Fibroblast of pulmonary artery (primary cell): ENCODE measurements around the gene SESN2.

Experiments used
- DNase-seq: peaks from one replicate; pipeline ENCODE4 v3.0.0-alpha.2; 2010; ENCODE audit warnings: low read depth
- H3K4me3 ChIP-seq: replicated peaks from 2 replicates; pipeline ENCODE4 v1.5.1; 2011; ENCODE audit warnings: low read depth, mild to moderate bottlenecking, control low read depth, low read length, moderate library complexity
- TF ChIP-seq, protein P1 (sequence below): IDR thresholded peaks from 2 replicates; pipeline ENCODE4 v1.5.1; 2011; ENCODE audit warnings: mild to moderate bottlenecking, control low read depth, low read length, inconsistent platforms; ENCODE audit errors: missing control alignments

Gene SESN2

DNA sequence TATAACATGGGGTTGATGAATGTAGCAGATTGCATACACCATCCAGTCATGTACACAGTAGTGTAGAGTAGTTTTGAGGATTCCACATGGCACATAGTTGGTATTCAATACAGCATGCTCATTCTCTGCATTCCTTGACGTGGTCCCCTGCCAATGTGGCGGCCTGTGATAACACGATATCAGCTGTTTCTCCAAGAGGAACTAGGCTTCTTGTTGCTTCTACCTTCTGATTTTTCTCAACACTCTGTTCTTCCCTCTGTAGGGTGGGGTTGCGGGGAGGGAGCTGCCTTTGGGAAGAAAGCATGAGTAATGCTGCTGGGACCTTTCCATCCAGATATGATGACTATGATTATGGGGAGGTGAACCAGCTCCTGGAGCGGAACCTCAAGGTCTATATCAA, 19.4 kb downstream of the SESN2 start:
- DNase-seq: no peak
- TF ChIP-seq, protein P1, sequence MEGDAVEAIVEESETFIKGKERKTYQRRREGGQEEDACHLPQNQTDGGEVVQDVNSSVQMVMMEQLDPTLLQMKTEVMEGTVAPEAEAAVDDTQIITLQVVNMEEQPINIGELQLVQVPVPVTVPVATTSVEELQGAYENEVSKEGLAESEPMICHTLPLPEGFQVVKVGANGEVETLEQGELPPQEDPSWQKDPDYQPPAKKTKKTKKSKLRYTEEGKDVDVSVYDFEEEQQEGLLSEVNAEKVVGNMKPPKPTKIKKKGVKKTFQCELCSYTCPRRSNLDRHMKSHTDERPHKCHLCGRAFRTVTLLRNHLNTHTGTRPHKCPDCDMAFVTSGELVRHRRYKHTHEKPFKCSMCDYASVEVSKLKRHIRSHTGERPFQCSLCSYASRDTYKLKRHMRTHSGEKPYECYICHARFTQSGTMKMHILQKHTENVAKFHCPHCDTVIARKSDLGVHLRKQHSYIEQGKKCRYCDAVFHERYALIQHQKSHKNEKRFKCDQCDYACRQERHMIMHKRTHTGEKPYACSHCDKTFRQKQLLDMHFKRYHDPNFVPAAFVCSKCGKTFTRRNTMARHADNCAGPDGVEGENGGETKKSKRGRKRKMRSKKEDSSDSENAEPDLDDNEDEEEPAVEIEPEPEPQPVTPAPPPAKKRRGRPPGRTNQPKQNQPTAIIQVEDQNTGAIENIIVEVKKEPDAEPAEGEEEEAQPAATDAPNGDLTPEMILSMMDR: no peak
- H3K4me3 ChIP-seq: no peak overlapping the region

GRCh38 chr1:28279721-28280120, 20.4 kb downstream of the SESN2 start:
- TF ChIP-seq, protein P1: no peak
- H3K4me3 ChIP-seq: no peak overlapping the region
- DNase-seq: no peak

DNA sequence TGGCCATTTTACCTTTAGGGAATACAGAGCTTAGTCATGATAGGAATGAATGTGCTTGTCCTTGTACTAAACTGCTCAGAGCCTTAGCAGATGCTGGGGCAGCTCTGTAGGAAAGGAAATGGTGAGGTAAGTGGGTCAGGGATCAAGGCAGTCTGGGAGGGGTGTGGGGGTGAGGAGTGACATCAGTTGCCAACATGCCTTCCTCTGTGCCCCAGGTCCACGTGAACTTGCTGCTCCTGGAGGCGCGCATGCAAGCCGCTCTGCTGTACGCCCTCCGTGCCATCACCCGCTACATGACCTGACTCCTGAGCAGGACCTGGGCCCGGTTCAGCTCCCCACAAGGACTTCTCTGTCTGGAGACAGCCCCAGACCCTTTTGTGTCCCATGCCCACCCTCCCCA, 21.2 kb downstream of the SESN2 start:
- TF ChIP-seq, protein P1: no peak
- DNase-seq: no peak

GRCh38 chr1:28280977-28281381, 21.7 kb downstream of the SESN2 start:
- TF ChIP-seq, protein P1: no peak
- DNase-seq: no peak
- no peak overlapping the region for H3K4me3 ChIP-seq

More for the DNA sequence above, 21.2 kb downstream of the SESN2 start:
- H3K4me3 ChIP-seq: no peak overlapping the region

DNA sequence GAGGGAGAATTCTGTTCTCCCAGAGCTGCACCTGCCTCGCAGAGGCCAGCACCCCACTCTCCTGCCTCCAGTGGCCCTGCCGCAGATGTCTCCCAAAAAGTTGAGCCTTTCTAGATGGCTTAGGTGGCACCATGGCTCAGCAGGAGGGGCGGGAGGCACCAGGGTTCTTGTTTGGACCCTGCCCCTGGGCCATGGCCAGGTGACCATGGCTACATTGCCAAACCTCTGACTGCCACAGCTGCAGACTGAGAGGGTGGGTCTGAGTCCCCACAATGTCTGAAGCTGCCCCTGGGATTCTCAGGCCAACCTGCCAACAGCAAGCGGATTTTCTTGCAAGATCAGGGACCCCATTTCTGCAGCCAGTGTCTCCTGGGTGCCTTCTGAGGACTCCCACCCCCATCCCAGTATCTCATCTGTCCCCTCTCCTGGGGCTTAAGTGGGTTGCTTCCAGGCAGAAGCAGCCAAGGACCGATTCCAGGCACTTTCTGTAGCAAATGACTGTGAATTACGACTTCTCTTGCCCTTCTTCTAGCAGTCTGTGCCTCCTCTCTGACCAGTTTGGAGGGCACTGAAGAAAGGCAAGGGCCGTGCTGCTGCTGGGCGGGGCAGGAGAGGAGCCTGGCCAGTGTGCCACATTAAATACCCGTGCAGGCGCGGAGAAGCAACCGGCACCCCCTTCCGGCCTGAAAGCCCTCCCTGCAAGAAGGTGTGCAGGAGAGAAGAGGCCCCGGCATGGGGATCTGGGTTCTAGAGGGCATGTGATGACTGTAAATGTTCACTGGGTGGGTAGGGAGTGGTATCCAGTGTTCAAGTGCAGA, 22.5 kb downstream of the SESN2 start:
- TF ChIP-seq, protein P1: no peak
- DNase-seq: no peak
- H3K4me3 ChIP-seq: no peak overlapping the region

- no peak overlapping the region for H3K4me3 ChIP-seq
- no peak for DNase-seq
- TF ChIP-seq, protein P1: no peak
Measured at GRCh38 chr1:28282426-28283407, 23.4 kb downstream of the SESN2 start.
